SK-N-SH treated with all-trans-retinoic acid at 6 μM for 48 hours (cell line): ENCODE data around the gene UBE3C.

ENCODE experiments used
- ARNTL ChIP-seq: fragments of 450-650 bp; formaldehyde crosslinking; IDR thresholded peaks from 2 replicates; pipeline ENCODE4 v1.5.0; 2020; ENCODE audit warnings: low read depth, mild to moderate bottlenecking, moderate library complexity, borderline replicate concordance
- ESRRG ChIP-seq: fragments of 250-450 bp; sonication (Bioruptor Pico); IDR thresholded peaks from 2 replicates; pipeline ENCODE4 v1.6.1; 2021; ENCODE audit warnings: mild to moderate bottlenecking
- GLIS3 ChIP-seq: fragments of 250-450 bp; sonication (Bioruptor Pico); IDR thresholded peaks from 2 replicates; pipeline ENCODE4 v1.5.0; 2020; ENCODE audit warnings: mild to moderate bottlenecking, moderate library complexity
- ISL1 ChIP-seq: fragments of 250-450 bp; sonication (Bioruptor Pico); IDR thresholded peaks from 2 replicates; pipeline ENCODE4 v2.1.2; 2022; ENCODE audit warnings: mild to moderate bottlenecking, moderate library complexity
- RARB ChIP-seq: fragments of 250-450 bp; sonication (Bioruptor Pico); IDR thresholded peaks from 2 replicates; pipeline ENCODE4 v1.8.0; 2021; ENCODE audit warnings: mild to moderate bottlenecking, moderate library complexity
- SNAI2 ChIP-seq: fragments of 250-450 bp; sonication (Bioruptor Pico); IDR thresholded peaks from 2 replicates; pipeline ENCODE4 v1.5.0; 2020; ENCODE audit warnings: mild to moderate bottlenecking, moderate library complexity
- ZFP3 ChIP-seq: fragments of 250-450 bp; sonication (Bioruptor Pico); IDR thresholded peaks from 2 replicates; pipeline ENCODE4 v1.5.0; 2020; ENCODE audit warnings: mild to moderate bottlenecking, moderate library complexity
- ZNF565 ChIP-seq: fragments of 450-650 bp; formaldehyde crosslinking; conservative IDR thresholded peaks from 2 replicates; pipeline ENCODE4 v1.5.0; 2020; ENCODE audit warnings: low read depth, mild to moderate bottlenecking, moderate library complexity
- ZNF70 ChIP-seq: fragments of 450-650 bp; formaldehyde crosslinking; IDR thresholded peaks from 2 replicates; pipeline ENCODE4 v1.5.0; 2020; ENCODE audit warnings: mild to moderate bottlenecking, moderate library complexity
- TF ChIP-seq, protein P1 (sequence below): fragments of 250-450 bp; sonication (Bioruptor Pico); IDR thresholded peaks from 2 replicates; pipeline ENCODE4 v1.8.0; 2020; ENCODE audit warnings: mild to moderate bottlenecking, moderate library complexity, borderline replicate concordance
- TF ChIP-seq, protein P2 (sequence below): fragments of 250-450 bp; sonication (Bioruptor Pico); IDR thresholded peaks from 2 replicates; pipeline ENCODE4 v1.5.1; 2020; ENCODE audit warnings: low read depth, mild to moderate bottlenecking, moderate library complexity
- TF ChIP-seq, protein P3 (sequence below): fragments of 250-450 bp; sonication (Bioruptor Pico); IDR thresholded peaks from 2 replicates; pipeline ENCODE4 v1.5.1; 2021; ENCODE audit warnings: mild to moderate bottlenecking, moderate library complexity
- TF ChIP-seq, protein P4 (sequence below): fragments of 250-450 bp; sonication (Bioruptor Pico); IDR thresholded peaks from 2 replicates; pipeline ENCODE4 v1.8.0; 2021; ENCODE audit warnings: low read depth, mild to moderate bottlenecking, moderate library complexity, borderline replicate concordance

DNA sequence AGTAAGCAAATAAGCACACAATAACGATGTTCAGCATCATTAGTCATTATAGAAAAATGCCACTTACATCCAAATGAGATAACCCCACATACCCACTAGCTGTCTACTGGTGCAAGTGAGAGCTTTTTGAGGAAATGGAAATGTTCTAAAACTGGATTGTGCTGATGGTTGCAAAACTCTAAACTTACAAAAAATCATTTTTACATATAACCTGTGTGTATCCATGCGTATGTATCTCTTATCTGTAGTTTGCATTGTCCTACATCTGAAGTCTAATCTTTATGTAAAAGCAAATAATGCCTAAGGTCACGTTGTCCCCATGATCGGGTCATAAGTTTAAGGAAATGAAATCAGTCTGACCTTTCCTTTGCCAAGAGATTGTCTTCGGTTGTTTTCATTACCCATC is 116.5 kb downstream of the UBE3C start:
- TF ChIP-seq ISL1 (CRISPR knock-in tag) = no peak
- TF ChIP-seq RARB = no peak
- TF ChIP-seq, protein P1, sequence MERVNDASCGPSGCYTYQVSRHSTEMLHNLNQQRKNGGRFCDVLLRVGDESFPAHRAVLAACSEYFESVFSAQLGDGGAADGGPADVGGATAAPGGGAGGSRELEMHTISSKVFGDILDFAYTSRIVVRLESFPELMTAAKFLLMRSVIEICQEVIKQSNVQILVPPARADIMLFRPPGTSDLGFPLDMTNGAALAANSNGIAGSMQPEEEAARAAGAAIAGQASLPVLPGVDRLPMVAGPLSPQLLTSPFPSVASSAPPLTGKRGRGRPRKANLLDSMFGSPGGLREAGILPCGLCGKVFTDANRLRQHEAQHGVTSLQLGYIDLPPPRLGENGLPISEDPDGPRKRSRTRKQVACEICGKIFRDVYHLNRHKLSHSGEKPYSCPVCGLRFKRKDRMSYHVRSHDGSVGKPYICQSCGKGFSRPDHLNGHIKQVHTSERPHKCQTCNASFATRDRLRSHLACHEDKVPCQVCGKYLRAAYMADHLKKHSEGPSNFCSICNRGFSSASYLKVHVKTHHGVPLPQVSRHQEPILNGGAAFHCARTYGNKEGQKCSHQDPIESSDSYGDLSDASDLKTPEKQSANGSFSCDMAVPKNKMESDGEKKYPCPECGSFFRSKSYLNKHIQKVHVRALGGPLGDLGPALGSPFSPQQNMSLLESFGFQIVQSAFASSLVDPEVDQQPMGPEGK (CRISPR knock-in tag) = no peak
- TF ChIP-seq, protein P2, sequence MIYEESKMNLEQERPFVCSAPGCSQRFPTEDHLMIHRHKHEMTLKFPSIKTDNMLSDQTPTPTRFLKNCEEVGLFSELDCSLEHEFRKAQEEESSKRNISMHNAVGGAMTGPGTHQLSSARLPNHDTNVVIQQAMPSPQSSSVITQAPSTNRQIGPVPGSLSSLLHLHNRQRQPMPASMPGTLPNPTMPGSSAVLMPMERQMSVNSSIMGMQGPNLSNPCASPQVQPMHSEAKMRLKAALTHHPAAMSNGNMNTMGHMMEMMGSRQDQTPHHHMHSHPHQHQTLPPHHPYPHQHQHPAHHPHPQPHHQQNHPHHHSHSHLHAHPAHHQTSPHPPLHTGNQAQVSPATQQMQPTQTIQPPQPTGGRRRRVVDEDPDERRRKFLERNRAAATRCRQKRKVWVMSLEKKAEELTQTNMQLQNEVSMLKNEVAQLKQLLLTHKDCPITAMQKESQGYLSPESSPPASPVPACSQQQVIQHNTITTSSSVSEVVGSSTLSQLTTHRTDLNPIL (CRISPR knock-in tag) = no peak
- TF ChIP-seq, protein P3, sequence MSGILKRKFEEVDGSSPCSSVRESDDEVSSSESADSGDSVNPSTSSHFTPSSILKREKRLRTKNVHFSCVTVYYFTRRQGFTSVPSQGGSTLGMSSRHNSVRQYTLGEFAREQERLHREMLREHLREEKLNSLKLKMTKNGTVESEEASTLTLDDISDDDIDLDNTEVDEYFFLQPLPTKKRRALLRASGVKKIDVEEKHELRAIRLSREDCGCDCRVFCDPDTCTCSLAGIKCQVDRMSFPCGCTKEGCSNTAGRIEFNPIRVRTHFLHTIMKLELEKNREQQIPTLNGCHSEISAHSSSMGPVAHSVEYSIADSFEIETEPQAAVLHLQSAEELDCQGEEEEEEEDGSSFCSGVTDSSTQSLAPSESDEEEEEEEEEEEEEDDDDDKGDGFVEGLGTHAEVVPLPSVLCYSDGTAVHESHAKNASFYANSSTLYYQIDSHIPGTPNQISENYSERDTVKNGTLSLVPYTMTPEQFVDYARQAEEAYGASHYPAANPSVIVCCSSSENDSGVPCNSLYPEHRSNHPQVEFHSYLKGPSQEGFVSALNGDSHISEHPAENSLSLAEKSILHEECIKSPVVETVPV (CRISPR knock-in tag) = no peak
- no peak for TF ChIP-seq ARNTL (CRISPR knock-in tag)
- TF ChIP-seq, protein P4, sequence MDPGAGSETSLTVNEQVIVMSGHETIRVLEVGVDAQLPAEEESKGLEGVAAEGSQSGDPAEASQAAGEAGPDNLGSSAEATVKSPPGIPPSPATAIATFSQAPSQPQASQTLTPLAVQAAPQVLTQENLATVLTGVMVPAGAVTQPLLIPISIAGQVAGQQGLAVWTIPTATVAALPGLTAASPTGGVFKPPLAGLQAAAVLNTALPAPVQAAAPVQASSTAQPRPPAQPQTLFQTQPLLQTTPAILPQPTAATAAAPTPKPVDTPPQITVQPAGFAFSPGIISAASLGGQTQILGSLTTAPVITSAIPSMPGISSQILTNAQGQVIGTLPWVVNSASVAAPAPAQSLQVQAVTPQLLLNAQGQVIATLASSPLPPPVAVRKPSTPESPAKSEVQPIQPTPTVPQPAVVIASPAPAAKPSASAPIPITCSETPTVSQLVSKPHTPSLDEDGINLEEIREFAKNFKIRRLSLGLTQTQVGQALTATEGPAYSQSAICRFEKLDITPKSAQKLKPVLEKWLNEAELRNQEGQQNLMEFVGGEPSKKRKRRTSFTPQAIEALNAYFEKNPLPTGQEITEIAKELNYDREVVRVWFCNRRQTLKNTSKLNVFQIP (CRISPR knock-in tag) = no peak
- TF ChIP-seq ZNF70 = no peak
- no peak for TF ChIP-seq ZFP3
- TF ChIP-seq SNAI2 = no peak
- no peak for TF ChIP-seq ESRRG (CRISPR knock-in tag)
- TF ChIP-seq ZNF565 (CRISPR knock-in tag) = no peak
- TF ChIP-seq GLIS3 = no peak
